Neuron (in vitro differentiated cells): ENCODE results near the gene AFDN.
"Not testable (repeated sequence)": the region's sequence is repeated elsewhere in the genome, so short reads cannot be mapped to it uniquely, and the experiment has no call there.

Experiments used
- H2AFZ ChIP-seq: one replicate; pipeline ENCODE4 v1.6.1; 2013; ENCODE audit warnings: low read depth, mild to moderate bottlenecking, inconsistent platforms, low read length, moderate library complexity
- H3K27me3 ChIP-seq: one replicate; pipeline ENCODE4 v1.6.1; 2013; ENCODE audit warnings: low read length; ENCODE audit not compliant: insufficient read depth
- H3K36me3 ChIP-seq: one replicate; pipeline ENCODE4 v1.6.1; 2013; ENCODE audit warnings: low read length; ENCODE audit not compliant: insufficient read depth
- H3K4me1 ChIP-seq: one replicate; pipeline ENCODE4 v1.6.1; 2013; ENCODE audit warnings: low read length; ENCODE audit not compliant: insufficient read depth
- H3K4me3 ChIP-seq: 2 replicates; pipeline ENCODE4 v1.5.1; 2013; ENCODE audit warnings: mild to moderate bottlenecking, low read length, moderate library complexity
- H3K9me3 ChIP-seq: one replicate; pipeline ENCODE4 v1.6.1; 2013; ENCODE audit warnings: low read length

The AFDN gene

GRCh38 chr6:167975458-167975857 is 148.7 kb downstream of the AFDN start:
- H3K4me3 ChIP-seq = no peak overlapping the region
- no peaks in the 10 kb centered on the region for H3K27me3 ChIP-seq

GRCh38 chr6:167976116-167976657 is 149.5 kb downstream of the AFDN start:
- not testable (repeated sequence) for H3K9me3 ChIP-seq, H3K36me3 ChIP-seq, H3K27me3 ChIP-seq, H2AFZ ChIP-seq, H3K4me3 ChIP-seq
- H3K4me1 ChIP-seq = peaks cover 26% of the 10 kb centered on the region

More at GRCh38 chr6:167975458-167975857, 148.7 kb downstream of the AFDN start:
- H3K4me1 ChIP-seq = peaks cover 33% of the 10 kb centered on the region
- peaks cover 9% of the 10 kb centered on the region for H3K36me3 ChIP-seq
- H2AFZ ChIP-seq = no peak overlapping the region
- no peaks in the 10 kb centered on the region for H3K9me3 ChIP-seq

GRCh38 chr6:167976708-167977107 is 150.0 kb downstream of the AFDN start:
- H3K27me3 ChIP-seq = no peaks in the 10 kb centered on the region
- H3K4me1 ChIP-seq = peaks cover 22% of the 10 kb centered on the region
- H3K9me3 ChIP-seq = no peaks in the 10 kb centered on the region
- peaks cover 5% of the 10 kb centered on the region for H3K36me3 ChIP-seq
- H3K4me3 ChIP-seq = no peak overlapping the region
- no peak overlapping the region for H2AFZ ChIP-seq

GRCh38 chr6:167977717-167978467 is 151.2 kb downstream of the AFDN start:
- H2AFZ ChIP-seq = no peak overlapping the region
- peaks cover 12% of the 10 kb centered on the region for H3K4me1 ChIP-seq
- no peaks in the 10 kb centered on the region for H3K36me3 ChIP-seq
- H3K9me3 ChIP-seq = peaks cover 2% of the 10 kb centered on the region
- H3K27me3 ChIP-seq = no peaks in the 10 kb centered on the region
- no peak overlapping the region for H3K4me3 ChIP-seq

- Histone ChIP-seq H2AFZ (no peak overlapping the region), H3K9me3 (peaks cover 2% of the 10 kb centered on the region), H3K4me1 (peaks cover 6% of the 10 kb centered on the region), H3K27me3 (no peaks in the 10 kb centered on the region), H3K4me3 (no peak overlapping the region), H3K36me3 (no peaks in the 10 kb centered on the region)
Measured at GRCh38 chr6:167978607-167979006, 151.9 kb downstream of the AFDN start.

- H2AFZ ChIP-seq = no peak overlapping the region
- H3K4me1 ChIP-seq = peaks cover 6% of the 10 kb centered on the region
- no peaks in the 10 kb centered on the region for H3K27me3 ChIP-seq
- H3K36me3 ChIP-seq = no peaks in the 10 kb centered on the region
- peaks cover 10% of the 10 kb centered on the region for H3K9me3 ChIP-seq
- H3K4me3 ChIP-seq = no peak overlapping the region
Measured at GRCh38 chr6:167979436-167980139, 152.9 kb downstream of the AFDN start.

- Histone ChIP-seq H3K9me3 (peaks cover 19% of the 10 kb centered on the region), H3K27me3 (no peaks in the 10 kb centered on the region), H3K36me3 (no peaks in the 10 kb centered on the region), H3K4me3 (no peak overlapping the region), H2AFZ (no peak overlapping the region), H3K4me1 (peaks cover 3% of the 10 kb centered on the region)
Measured at GRCh38 chr6:167980911-167981580, 154.3 kb downstream of the AFDN start.

- H3K9me3 ChIP-seq = peaks cover 19% of the 10 kb centered on the region
- no peaks in the 10 kb centered on the region for H3K36me3 ChIP-seq
- H3K4me1 ChIP-seq = peaks cover 3% of the 10 kb centered on the region
- H3K4me3 ChIP-seq = no peak overlapping the region
- H3K27me3 ChIP-seq = no peaks in the 10 kb centered on the region
- H2AFZ ChIP-seq = no peak overlapping the region
Measured at GRCh38 chr6:167981916-167982462, 155.3 kb downstream of the AFDN start.

GRCh38 chr6:167984144-167984719 is 157.5 kb downstream of the AFDN start:
- Histone ChIP-seq H3K36me3 (no peaks in the 10 kb centered on the region), H3K4me1 (peaks cover 3% of the 10 kb centered on the region)

GRCh38 chr6:167984876-167985604 is 158.3 kb downstream of the AFDN start:
- no peaks in the 10 kb centered on the region for H3K36me3 ChIP-seq
- peaks cover 29% of the 10 kb centered on the region for H3K9me3 ChIP-seq
- H2AFZ ChIP-seq = no peak overlapping the region
- H3K4me1 ChIP-seq = peaks cover 3% of the 10 kb centered on the region
- H3K27me3 ChIP-seq = no peaks in the 10 kb centered on the region
- H3K4me3 ChIP-seq = no peak overlapping the region

More at GRCh38 chr6:167984144-167984719, 157.5 kb downstream of the AFDN start:
- Histone ChIP-seq H2AFZ (no peak overlapping the region), H3K27me3 (no peaks in the 10 kb centered on the region), H3K9me3 (peaks cover 22% of the 10 kb centered on the region), H3K4me3 (no peak overlapping the region)

- Histone ChIP-seq H3K27me3 (no peaks in the 10 kb centered on the region), H3K9me3 (peaks cover 30% of the 10 kb centered on the region), H3K36me3 (no peaks in the 10 kb centered on the region), H2AFZ (no peak overlapping the region), H3K4me3 (no peak overlapping the region), H3K4me1 (peaks cover 3% of the 10 kb centered on the region)
Measured at GRCh38 chr6:167985911-167986595, 159.3 kb downstream of the AFDN start.
